Heart left ventricle (tissue), 13 donors: ENCODE measurements around the gene ADAMTS12.

Experiments used
- POLR2A ChIP-seq, 2 donors: fragments of 450-650 bp; IDR thresholded peaks; one replicate each; pipeline ENCODE4 v1.6.1; 2017; ENCODE audit warnings: antibody characterized with exemption in 2 of 2, mild to moderate bottlenecking in 2 of 2, moderate library complexity in 2 of 2
- TF ChIP-seq, protein P1 (sequence below), 12 donors: fragments of 200-600 bp; sonication (generic) in 4 of 12; IDR thresholded peaks; one replicate each; pipeline versions ENCODE4 v1.5.0 to v1.8.0; 2018 to 2022; ENCODE audit warnings: antibody characterized with exemption in 12 of 12, mild to moderate bottlenecking in 5 of 12
- donor health status: ischemic (EF 13 %, LVEDD 7.1; RV severe dilation, severe dysfunction).
- donor health status: DM: no; HTN: yes; CAD: no.
- donor health status: DM: no; HTN: no; CAD: no.
- donor health status: ischemic (EF 25% LVEDD 6.9; RV normal size, moderate dysfunction).
- donor health status: ischemic (EF 25% LVEDD 5.7; RV mildly dilated, moderate dysfunction).
- donor health status: ischemic (EF 35%, LVEDD 5.7; RV mildly dilated, moderate dysfunction).
- donor health status: nonischemic (EF 11% LVEDD 7.7; RV severe dilation, severe dysfunction).
- donor health status: DM: yes; HTN: yes; CAD: no.
- donor health status: PGD.
- donor health status: ischemic (EF 29% LVEDD 5.4; RV normal size, mild dysfunction).
- donor health status: nonischemic (EF 23%, LVEDD 6.1; RV moderate dilation, normal function).

DNA sequence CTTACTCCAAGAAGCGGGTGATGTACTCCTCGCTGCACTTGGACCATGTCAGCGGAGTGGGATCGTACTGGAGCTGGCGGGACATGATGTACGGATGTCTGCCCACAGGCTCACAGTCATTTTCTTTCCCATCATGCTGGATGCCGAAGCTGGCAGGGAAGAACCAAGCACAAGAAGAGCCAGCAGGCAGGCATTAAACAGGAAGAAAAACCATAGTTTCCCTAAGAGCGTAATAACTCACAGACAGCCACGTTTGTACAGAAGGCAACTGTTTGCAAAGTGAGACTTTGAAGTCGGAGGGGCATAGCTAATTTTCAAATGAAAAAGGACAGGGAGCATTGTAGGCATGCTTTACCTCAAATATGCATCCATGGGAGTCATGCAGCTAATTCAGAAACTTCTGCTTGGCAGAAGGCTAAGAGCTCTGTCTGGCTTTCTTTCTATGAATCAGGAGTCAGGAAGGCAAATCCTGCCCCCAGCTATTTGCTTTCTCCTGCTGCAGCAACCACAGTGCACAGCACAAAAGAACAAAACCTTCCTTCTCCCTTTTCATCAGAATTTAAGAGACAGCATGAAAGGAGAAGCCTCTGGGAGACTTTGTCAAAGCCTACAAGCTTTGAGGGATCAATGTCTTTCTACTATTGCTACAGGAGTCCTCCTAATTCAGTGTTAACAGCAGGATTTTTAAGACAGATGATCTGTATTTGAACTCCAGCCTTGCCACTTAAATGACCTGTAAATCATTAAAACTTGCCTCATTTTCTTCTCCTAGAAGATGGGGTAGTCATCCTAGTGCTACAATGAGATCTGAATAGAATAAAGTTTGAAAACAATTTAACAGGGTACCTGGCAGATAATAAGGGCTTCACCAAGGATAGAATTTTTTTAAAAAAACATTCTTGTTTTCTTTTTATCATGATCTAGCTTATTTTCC is 242.0 kb downstream of the ADAMTS12 start:
- TF ChIP-seq, protein P1, sequence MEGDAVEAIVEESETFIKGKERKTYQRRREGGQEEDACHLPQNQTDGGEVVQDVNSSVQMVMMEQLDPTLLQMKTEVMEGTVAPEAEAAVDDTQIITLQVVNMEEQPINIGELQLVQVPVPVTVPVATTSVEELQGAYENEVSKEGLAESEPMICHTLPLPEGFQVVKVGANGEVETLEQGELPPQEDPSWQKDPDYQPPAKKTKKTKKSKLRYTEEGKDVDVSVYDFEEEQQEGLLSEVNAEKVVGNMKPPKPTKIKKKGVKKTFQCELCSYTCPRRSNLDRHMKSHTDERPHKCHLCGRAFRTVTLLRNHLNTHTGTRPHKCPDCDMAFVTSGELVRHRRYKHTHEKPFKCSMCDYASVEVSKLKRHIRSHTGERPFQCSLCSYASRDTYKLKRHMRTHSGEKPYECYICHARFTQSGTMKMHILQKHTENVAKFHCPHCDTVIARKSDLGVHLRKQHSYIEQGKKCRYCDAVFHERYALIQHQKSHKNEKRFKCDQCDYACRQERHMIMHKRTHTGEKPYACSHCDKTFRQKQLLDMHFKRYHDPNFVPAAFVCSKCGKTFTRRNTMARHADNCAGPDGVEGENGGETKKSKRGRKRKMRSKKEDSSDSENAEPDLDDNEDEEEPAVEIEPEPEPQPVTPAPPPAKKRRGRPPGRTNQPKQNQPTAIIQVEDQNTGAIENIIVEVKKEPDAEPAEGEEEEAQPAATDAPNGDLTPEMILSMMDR (IDR thresholded peaks at IDR 0.05), result no peak
- no peak for TF ChIP-seq POLR2A (IDR thresholded peaks at IDR 0.05)
